Measurements from ENCODE around the gene PRRT1B.
"Not testable (repeated sequence)": the region's sequence is repeated elsewhere in the genome, so short reads cannot be mapped to it uniquely, and the experiment has no call there.

PRRT1B gene

GRCh38 chr9:131545003-131545785 is at the start of gene PRRT1B:
PRRT1B (plus strand) TSS chr9:131545523; CDS start chr9:131545616, 93 bp downstream.
- DNase-seq (ENCODE audit: low read depth, low spot score): no peak

- no peak for DNase-seq (ENCODE audit: low read depth, low spot score)
Observed at GRCh38 chr9:131495785-131496184, 49.5 kb upstream of the PRRT1B start.

- no peak for DNase-seq (ENCODE audit: low read depth, low spot score)
Observed at GRCh38 chr9:131496844-131497405, 48.4 kb upstream of the PRRT1B start.

- no peak for DNase-seq (ENCODE audit: low read depth, low spot score)
Observed at GRCh38 chr9:131499254-131499767, 46.0 kb upstream of the PRRT1B start.

GRCh38 chr9:131500377-131500776 is 44.9 kb upstream of the PRRT1B start:
- peak; percentile 28 for DNase-seq (ENCODE audit: low read depth, low spot score)

GRCh38 chr9:131500939-131501541 is 44.3 kb upstream of the PRRT1B start:
- DNase-seq (ENCODE audit: low read depth, low spot score): no peak

- DNase-seq (ENCODE audit: low read depth, low spot score): peak; percentile 78
Observed at GRCh38 chr9:131502781-131503625, 42.3 kb upstream of the PRRT1B start, which contains the start of gene POMT1. POMT1 (plus strand) TSS chr9:131502918; CDS start chr9:131504219, 1,301 bp downstream.

- peak; percentile 29 for DNase-seq (ENCODE audit: low read depth, low spot score)
Observed at GRCh38 chr9:131503626-131504465, 41.5 kb upstream of the PRRT1B start.

GRCh38 chr9:131505012-131505411 is 40.3 kb upstream of the PRRT1B start:
- no peak for DNase-seq (ENCODE audit: low read depth, low spot score)

GRCh38 chr9:131511416-131511815 is 33.9 kb upstream of the PRRT1B start:
- no peak for DNase-seq (ENCODE audit: low read depth, low spot score)

- no peak for DNase-seq (ENCODE audit: low read depth, low spot score)
Observed at GRCh38 chr9:131511880-131512279, 33.4 kb upstream of the PRRT1B start.

- no peak for DNase-seq (ENCODE audit: low read depth, low spot score)
Observed at GRCh38 chr9:131513177-131513576, 32.1 kb upstream of the PRRT1B start.

- DNase-seq (ENCODE audit: low read depth, low spot score): not testable (repeated sequence)
Observed at GRCh38 chr9:131515559-131516031, 29.7 kb upstream of the PRRT1B start.

GRCh38 chr9:131516100-131516499 is 29.2 kb upstream of the PRRT1B start:
- no peak for DNase-seq (ENCODE audit: low read depth, low spot score)

GRCh38 chr9:131516930-131517329 is 28.4 kb upstream of the PRRT1B start:
- no peak for DNase-seq (ENCODE audit: low read depth, low spot score)

- DNase-seq (ENCODE audit: low read depth, low spot score): no peak
Observed at GRCh38 chr9:131517761-131518190, 27.5 kb upstream of the PRRT1B start.

GRCh38 chr9:131518553-131518952 is 26.8 kb upstream of the PRRT1B start:
- DNase-seq (ENCODE audit: low read depth, low spot score): no peak

GRCh38 chr9:131520503-131520902 is 24.8 kb upstream of the PRRT1B start:
- DNase-seq (ENCODE audit: low read depth, low spot score): no peak

- DNase-seq (ENCODE audit: low read depth, low spot score): no peak
Observed at GRCh38 chr9:131521203-131521602, 24.1 kb upstream of the PRRT1B start.

- no peak for DNase-seq (ENCODE audit: low read depth, low spot score)
Observed at GRCh38 chr9:131521822-131522221, 23.5 kb upstream of the PRRT1B start.
